Myocyte (in vitro differentiated cells): ENCODE data around the gene TM4SF20. TPM values are rescaled to one million over a fixed set of nuclear protein-coding genes. Genes with fewer than 3 reads are reported as not detected.

Experiments
- DNase-seq: peaks from one replicate; pipeline ENCODE4 v3.0.0-alpha.2; 2012; ENCODE audit warnings: low read depth
- total RNA-seq: library from RNA; depleted of rRNA; stranded (reverse); fragments of >200 nt; gene quantifications from 2 replicates; pipeline ENCODE4 v1.2.3, GENCODE V29; 2014

Gene TM4SF20
- total RNA-seq, 1 donor from 2014 or later: not detected

- no peak for DNase-seq
Measured at GRCh38 chr2:227323818-227324217, 55.3 kb downstream of the TM4SF20 start.

- no peak for DNase-seq
Measured at GRCh38 chr2:227322530-227323205, 56.4 kb downstream of the TM4SF20 start.

GRCh38 chr2:227320305-227321094 lies 58.6 kb downstream of the TM4SF20 start:
- no peak for DNase-seq

- no peak for DNase-seq
Measured at GRCh38 chr2:227317834-227318233, 61.3 kb downstream of the TM4SF20 start.

- no peak for DNase-seq
Measured at GRCh38 chr2:227313310-227313709, 65.8 kb downstream of the TM4SF20 start.

- no peak for DNase-seq
Measured at GRCh38 chr2:227312579-227312978, 66.5 kb downstream of the TM4SF20 start.

Other genes starting within 250 kb of the TM4SF20 start
- gene COL4A4, start 215.1 kb downstream of the TM4SF20 start, total RNA-seq: 0.36 and 0.64 TPM in 2 replicates
- 0.08 and 1.4 TPM in 2 replicates for gene COL4A3, start 214.7 kb downstream of the TM4SF20 start, total RNA-seq
- 82.2 and 103 TPM in 2 replicates for gene MFF, start 54.1 kb downstream of the TM4SF20 start, total RNA-seq
- not detected in 2 replicates for gene SCYGR1, start 8.6 kb upstream of the TM4SF20 start, total RNA-seq
- gene AGFG1, start 92.8 kb upstream of the TM4SF20 start, total RNA-seq: 153 and 161 TPM in 2 replicates
- gene SCYGR2, start 219.6 kb upstream of the TM4SF20 start, total RNA-seq: not detected in 2 replicates
- not detected in 2 replicates for gene SCYGR3, start 235.5 kb upstream of the TM4SF20 start, total RNA-seq
- gene SCYGR4, start 238.2 kb upstream of the TM4SF20 start, total RNA-seq: not detected in 2 replicates